ENCODE measurements around the gene SLC7A14.

- no peak for TF ChIP-seq CTCF (IDR thresholded peaks at IDR 0.05; ENCODE audit: borderline replicate concordance, extremely low read depth, low read length, poor library complexity, severe bottlenecking)
- TF ChIP-seq EZH2 (IDR thresholded peaks at IDR 0.05; ENCODE audit: borderline replicate concordance, low read depth, low read length, severe bottlenecking) = no peak
Observed at GRCh38 chr3:170606675-170607074, 20.8 kb upstream of the SLC7A14 start.
